HG02678 (cell line): ENCODE data around the gene RPL10.
A peak's percentile ranks its signal among the peaks of the same experiment; 100 is the strongest.

Experiments used
- ATAC-seq: cut with Tn5 transposase; IDR thresholded peaks from one replicate; pipeline ENCODE4 v1.9.1; 2021; ENCODE audit warnings: mild to moderate bottlenecking, moderate library complexity; ENCODE audit not compliant: unreplicated experiment

The RPL10 gene

GRCh38 chrX:154428176-154429171 lies 30.3 kb downstream of the RPL10 start, which contains the start of gene ATP6AP1:
ATP6AP1 (plus strand) TSS chrX:154428677; CDS start chrX:154428693, 16 bp downstream.
- ATAC-seq = peak; percentile 99

DNA sequence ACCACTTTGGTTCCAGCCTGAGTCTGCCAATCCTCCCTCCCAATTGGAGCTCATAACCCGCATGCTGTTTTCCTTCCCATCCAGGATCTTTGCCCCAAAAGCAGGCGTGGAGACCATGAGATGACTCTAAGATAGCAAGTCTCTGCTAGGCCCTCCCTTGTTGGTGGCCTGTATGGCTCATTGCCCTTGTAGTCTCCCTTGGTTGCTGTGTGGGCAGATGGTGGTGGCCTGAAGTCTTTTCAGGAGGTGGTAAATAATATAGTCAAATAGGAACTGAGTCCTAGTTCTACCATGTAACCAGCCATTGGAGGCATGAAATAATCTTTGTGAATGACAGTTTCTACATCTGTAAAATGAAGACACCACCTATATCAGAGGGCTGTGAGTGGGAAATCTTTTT lies 31.5 kb downstream of the RPL10 start:
- ATAC-seq = no peak

DNA sequence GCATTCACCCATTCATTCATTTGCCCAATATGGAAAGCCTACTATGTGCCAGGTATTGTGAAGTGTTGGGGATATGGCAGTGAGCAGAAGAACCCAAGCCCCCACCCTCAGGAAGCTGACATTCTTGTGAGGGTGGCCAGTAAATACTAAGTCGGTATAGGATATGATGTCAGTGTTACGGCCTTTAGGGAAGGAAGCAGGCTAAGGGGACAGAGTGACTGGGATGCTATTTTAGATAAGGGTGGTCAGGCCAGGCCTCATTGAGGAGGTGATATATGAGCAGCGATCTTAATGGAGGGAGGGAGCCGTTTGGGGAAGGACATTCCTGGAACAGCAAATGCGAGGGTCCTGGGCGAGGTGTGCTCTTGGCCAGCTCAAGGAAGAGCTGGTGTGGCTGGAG lies 32.3 kb downstream of the RPL10 start:
- ATAC-seq = no peak

- ATAC-seq = no peak
Observed at GRCh38 chrX:154430916-154431315, 32.7 kb downstream of the RPL10 start.

DNA sequence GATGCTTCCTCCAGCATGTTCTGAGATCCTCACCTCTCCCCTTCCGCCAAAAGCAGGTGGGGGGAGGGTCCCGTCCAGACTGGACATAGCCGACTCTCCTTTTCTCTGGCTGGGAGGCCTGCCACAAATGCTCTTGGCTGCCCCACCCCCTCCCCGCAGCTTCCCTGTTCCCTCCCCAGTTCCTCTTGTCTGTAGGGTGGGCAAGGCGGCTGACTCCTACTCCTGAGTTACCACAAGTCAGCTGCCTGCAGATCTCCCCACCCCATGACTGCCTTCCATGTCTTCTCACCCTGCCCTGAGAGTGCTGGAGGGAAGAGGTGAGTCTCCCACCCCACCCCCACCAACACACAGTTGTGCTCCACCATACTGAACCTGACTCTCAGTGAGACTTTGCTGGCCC lies 33.2 kb downstream of the RPL10 start:
- ATAC-seq = no peak

DNA sequence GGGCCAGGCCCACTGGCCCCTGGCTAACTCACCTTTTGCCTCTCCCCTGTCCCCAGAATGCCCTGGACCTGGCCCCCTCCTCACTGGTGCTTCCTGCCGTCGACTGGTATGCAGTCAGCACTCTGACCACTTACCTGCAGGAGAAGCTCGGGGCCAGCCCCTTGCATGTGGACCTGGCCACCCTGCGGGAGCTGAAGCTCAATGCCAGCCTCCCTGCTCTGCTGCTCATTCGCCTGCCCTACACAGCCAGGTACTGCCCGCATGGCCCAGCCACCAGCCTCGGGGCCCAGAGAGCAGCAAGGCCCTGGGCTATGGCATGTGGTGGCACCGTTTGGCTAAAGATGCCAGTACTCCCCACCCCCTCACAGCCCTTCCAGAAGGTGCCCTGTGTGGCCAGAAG lies 34.0 kb downstream of the RPL10 start:
- no peak for ATAC-seq

DNA sequence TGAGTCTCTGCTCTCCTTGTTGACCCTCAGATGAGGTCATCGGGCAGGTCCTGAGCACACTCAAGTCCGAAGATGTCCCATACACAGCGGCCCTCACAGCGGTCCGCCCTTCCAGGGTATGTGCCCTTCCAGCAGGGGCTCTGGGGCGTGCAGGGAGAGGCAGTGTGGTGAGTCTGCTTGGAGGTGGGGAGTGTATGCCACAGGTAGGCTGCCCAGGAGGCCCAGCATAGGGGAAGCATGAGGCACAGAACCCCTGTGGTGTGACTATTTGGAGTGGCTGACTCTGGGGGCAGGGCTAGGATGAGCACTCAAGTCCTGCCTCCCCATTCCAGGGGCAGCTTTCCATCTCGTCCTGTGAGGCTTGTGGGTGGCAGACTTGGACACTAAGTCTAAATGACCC lies 35.4 kb downstream of the RPL10 start:
- ATAC-seq = no peak

GRCh38 chrX:154434394-154435168 lies 36.4 kb downstream of the RPL10 start:
- no peak for ATAC-seq

DNA sequence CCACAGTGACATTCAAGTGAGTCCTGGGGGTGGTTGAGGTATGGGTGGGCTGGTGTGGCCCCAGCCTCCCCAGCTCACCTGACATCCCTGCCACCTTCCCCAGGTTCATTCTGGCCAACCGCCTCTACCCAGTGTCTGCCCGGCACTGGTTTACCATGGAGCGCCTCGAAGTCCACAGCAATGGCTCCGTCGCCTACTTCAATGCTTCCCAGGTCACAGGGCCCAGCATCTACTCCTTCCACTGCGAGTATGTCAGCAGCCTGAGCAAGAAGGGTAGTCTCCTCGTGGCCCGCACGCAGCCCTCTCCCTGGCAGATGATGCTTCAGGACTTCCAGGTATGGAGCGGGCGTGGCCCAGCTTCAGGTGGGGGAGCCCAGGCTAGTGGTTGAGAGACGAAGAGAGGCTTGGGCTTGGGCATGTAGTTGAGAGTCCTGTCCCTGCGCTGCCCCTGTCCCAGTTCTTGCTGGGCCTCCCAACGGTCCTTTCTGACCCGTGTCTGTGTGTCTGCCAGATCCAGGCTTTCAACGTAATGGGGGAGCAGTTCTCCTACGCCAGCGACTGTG lies 37.1 kb downstream of the RPL10 start:
- no peak for ATAC-seq

DNA sequence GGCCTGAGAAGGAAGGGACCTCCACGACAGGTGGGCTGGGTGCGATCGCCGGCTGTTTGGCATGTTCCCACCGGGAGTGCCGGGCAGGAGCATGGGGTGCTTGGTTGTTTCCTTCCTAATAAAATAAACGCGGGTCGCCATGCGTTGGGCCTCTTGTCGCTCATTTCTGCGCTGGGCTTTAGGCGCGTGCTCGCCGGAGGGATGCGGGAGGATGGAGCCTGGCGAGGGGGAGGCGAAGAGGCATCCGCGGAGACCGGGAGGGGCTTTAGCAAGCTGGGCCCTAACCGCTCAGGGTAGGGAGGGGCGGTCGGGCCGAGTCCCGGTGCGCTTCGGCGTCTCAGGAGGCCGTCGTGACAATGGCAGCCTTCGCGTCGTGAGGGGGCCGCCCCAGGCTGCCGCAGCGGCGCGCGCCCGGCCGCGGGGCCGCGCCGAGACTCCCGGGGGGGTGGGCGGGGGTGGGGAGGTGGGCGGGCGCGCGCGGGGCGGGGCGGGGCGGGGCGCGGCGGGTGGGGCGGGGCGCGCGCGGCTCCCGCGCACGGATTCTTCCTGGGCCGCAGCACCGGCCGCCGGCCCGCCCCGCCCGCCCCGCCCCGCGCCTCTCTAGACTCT lies 38.3 kb downstream of the RPL10 start:
- ATAC-seq = peak; percentile 39

DNA sequence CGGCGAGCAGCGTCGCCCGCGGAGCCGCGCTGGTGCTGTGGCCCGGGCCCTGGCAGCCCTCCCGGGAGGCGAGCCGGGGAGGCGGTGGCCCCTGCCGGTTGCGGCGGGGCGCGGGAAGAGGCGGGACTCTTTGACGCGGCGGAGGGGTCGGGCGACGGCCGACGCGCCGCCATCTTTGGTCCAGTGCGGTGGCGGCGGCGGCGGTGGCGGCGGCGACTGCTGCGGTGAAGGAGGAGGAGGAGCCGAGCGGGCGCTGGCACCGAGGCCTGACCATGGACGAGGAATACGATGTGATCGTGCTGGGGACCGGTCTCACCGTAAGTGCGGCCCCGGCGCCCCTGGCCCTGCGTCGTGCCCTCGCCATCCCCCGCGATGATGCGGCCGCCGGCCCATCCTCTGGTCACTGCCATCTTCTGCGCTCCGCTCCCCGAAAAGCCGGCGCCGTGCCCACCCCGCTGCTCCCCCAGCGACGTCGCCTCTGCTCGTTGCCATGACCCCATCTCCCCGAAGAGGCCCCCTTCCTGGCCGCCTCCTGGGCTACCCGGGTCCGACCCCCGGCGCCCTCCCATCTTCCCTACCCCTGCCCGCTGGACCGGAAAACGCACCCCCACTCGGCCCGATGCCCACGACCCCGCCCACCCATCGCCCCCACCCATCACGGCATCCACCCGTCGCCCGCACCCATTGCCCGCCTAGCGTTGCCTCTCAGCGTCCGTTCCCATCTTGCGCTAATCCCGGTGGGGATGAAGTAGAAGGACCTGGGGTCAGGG lies 39.0 kb downstream of the RPL10 start, which contains the start of gene GDI1:
Gene GDI1, plus strand, starts transcription at position 172 of the 770 bp plus-strand sequence. Its CDS starts 101 bp downstream, at position 273.
- ATAC-seq = peak; percentile 66

DNA sequence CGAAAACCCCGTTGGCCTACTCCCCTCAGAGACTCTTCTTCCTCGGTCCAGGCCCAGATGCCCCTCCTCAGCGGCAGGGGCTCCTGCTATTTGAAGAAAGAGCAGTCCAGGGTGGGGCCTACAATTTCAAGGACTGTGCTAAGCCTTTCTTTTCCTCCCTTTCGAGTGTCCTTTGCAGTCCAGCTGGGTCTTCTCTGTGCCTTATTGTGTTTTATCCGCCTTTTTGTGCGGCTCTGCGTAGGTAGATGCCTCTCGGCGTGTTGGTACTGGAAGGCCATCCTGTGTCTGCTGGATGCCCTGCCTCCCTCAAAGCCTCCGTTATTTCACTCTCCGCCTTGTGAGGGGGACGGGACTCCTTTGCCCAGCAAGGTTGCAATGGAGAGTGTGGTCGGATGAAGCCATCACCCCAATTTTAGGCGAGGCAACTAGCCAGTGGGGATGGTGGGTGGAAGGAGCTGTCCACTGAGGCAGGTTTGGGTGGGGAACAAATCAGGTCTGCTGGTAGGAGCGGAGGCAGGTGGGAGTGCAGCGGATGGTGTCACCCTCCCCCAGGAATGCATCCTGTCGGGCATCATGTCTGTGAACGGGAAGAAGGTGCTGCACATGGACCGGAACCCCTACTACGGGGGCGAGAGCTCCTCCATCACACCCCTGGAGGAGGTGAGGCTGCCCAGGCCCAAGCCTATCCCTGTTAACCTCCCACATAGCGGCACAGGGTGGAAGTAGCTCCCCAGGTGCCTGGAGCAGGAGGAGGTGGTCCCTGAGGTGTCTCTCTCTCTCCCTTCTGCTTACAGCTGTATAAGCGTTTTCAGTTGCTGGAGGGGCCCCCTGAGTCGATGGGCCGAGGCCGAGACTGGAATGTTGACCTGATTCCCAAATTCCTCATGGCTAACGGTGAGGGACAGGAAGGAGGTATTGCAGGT lies 40.1 kb downstream of the RPL10 start:
- no peak for ATAC-seq

- no peak for ATAC-seq
Observed at GRCh38 chrX:154439841-154440240, 41.7 kb downstream of the RPL10 start.

- ATAC-seq = no peak
Observed at GRCh38 chrX:154440623-154441357, 42.6 kb downstream of the RPL10 start.

- ATAC-seq = no peak
Observed at GRCh38 chrX:154441564-154441963, 43.4 kb downstream of the RPL10 start.

DNA sequence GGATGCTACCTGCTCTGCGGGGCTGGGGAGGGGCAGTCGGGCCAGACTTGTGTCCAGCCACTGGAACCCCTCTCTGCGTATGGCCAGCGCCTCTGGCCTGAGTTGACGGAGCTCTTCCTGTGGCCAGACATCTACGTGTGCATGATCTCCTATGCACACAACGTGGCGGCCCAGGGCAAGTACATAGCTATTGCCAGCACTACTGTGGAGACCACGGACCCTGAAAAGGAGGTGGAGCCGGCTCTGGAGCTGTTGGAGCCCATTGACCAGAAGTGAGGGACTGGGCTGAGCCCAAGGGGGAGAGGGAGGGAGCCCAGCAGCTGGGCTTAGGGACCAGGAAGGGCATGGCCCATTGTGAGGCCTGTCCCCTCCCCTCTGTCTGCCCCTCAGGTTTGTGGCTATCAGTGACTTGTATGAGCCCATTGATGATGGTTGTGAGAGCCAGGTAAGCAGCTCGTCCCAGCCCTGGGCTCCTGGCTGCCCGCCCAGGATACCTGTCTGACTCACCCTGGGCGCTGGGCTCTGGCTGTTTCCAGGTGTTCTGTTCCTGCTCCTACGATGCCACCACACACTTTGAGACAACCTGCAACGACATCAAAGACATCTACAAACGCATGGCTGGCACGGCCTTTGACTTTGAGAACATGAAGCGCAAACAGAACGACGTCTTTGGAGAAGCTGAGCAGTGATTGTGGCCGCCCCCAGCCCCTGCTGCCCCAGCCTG lies 44.0 kb downstream of the RPL10 start:
- no peak for ATAC-seq

GRCh38 chrX:154443479-154443910 lies 45.3 kb downstream of the RPL10 start:
- no peak for ATAC-seq
